BLaER1 treated with 17β-estradiol and CSF1 and Interleukin-3, amounts not matched to agents 10 nM and 100 nM (cell line): ENCODE measurements around the gene POU3F1.

Experiments used
- H3K27ac ChIP-seq, 11 experiments: shearing (Covaris generic); formaldehyde crosslinking; 2 replicates each; pipeline ENCODE4 v1.8.1; 2022
- H3K27me3 ChIP-seq, 11 experiments: shearing (Covaris generic); formaldehyde crosslinking; 2 replicates each; pipeline ENCODE4 v1.8.1; 2022
- H3K36me3 ChIP-seq, 11 experiments: shearing (Covaris generic); formaldehyde crosslinking; 2 replicates each; pipeline ENCODE4 v1.8.1; 2022
- H3K4me1 ChIP-seq, 10 experiments: shearing (Covaris generic); formaldehyde crosslinking; 2 replicates each; pipeline ENCODE4 v1.8.1; 2022
- H3K4me2 ChIP-seq, 11 experiments: shearing (Covaris generic); formaldehyde crosslinking; 2 replicates each; pipeline ENCODE4 v1.8.1; 2022
- H3K4me3 ChIP-seq, 10 experiments: shearing (Covaris generic); formaldehyde crosslinking; 2 replicates each; pipeline ENCODE4 v1.8.1; 2022
- H3K9ac ChIP-seq, 11 experiments: shearing (Covaris generic); formaldehyde crosslinking; 2 replicates each; pipeline ENCODE4 v1.8.1; 2022
- H3K9me3 ChIP-seq, 11 experiments: shearing (Covaris generic); formaldehyde crosslinking; replicated peaks in 1 of 11; 2 replicates each; pipeline ENCODE4 v1.8.1; 2022
- H4K20me1 ChIP-seq, 11 experiments: shearing (Covaris generic); formaldehyde crosslinking; 2 replicates each; pipeline ENCODE4 v1.8.1; 2022
- Cebpa-rat ChIP-seq, 11 experiments: shearing (Covaris generic); IDR thresholded peaks; 2 replicates each; pipeline ENCODE4 v1.8.1; 2022

POU3F1 gene

GRCh38 chr1:38015978-38016725 lies 30.4 kb downstream of the POU3F1 start:
- peak overlapping the region in 5 of 11 experiments; percentile 73 to 95 (median 87); a peak in 6 of 22 replicates for H3K4me2 ChIP-seq
- H4K20me1 ChIP-seq: peaks cover 4 to 80% (median 65%) of the 10 kb centered on the region in 11 experiments; a peak in 19 of 22 replicates
- peaks cover 12 to 35% (median 30%) of the 10 kb centered on the region in 10 experiments for H3K4me1 ChIP-seq
- H3K9ac ChIP-seq: peak overlapping the region in 10 of 11 experiments; percentile 14 to 96 (median 46); a peak in 18 of 22 replicates
- no peaks in the 10 kb centered on the region for H3K27me3 ChIP-seq
- peaks cover 57 to 76% (median 67%) of the 10 kb centered on the region in 11 experiments for H3K36me3 ChIP-seq
- no peak for TF ChIP-seq Cebpa-rat (IDR thresholded peaks at IDR 0.05)
- H3K9me3 ChIP-seq: peaks cover 0 to 7% (median 4%) of the 10 kb centered on the region in 11 experiments; a peak in 10 of 22 replicates
- peak overlapping the region in 8 of 11 experiments; percentile 34 to 67 (median 55); a peak in 17 of 22 replicates for H3K27ac ChIP-seq
- H3K4me3 ChIP-seq: no peak overlapping the region

DNA sequence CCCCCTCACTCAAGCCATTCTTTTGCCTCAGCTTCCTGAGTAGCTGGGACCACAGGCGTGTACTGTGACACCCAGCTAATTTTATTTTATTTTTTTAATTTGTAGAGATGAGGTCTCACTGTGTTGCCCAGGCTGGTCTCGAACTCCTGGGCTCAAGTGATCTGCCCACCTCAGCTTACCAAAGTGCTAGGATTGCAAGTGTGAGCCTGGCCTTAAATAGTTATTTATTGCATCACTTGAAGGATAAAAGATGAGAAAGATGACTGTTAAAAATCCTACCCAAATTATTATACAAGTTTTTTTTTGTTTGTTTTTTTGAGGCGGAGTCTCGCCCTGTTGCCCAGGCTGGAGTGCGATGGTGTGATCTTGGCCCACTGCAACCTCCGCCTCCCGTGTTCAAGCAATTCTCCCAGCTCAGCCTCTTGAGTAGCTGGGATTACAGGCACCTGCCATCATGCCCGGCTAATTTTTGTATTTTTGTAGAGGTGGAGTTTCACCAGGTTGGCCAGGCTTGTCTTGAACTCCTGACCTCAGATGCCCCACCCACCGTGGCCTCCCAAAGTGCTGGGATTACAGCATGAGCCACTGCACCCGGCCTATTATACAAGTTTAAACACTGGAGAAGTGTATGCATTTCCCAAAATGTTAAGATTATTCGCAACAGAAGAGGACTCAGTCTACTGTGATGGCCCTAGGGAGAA lies 31.7 kb downstream of the POU3F1 start:
- Histone ChIP-seq H3K27ac (peak overlapping the region in 4 of 11 experiments; percentile 9 to 67 (median 58); a peak in 3 of 22 replicates), H3K4me3 (no peak overlapping the region; a peak in 1 of 20 replicates), H3K27me3 (no peaks in the 10 kb centered on the region), H3K4me1 (peaks cover 12 to 41% (median 36%) of the 10 kb centered on the region in 10 experiments), H3K9ac (peak overlapping the region in 8 of 11 experiments; percentile 18 to 97 (median 94); a peak in 10 of 22 replicates), H3K9me3 (peaks cover 0 to 7% (median 4%) of the 10 kb centered on the region in 11 experiments; a peak in 10 of 22 replicates), H3K36me3 (peaks cover 44 to 63% (median 55%) of the 10 kb centered on the region in 11 experiments), H3K4me2 (peak overlapping the region; percentile 73 to 96 (median 87)), H4K20me1 (peaks cover 4 to 69% (median 57%) of the 10 kb centered on the region in 11 experiments; a peak in 18 of 22 replicates)
- 0 out of 22 replicates have a peak, but pooled peaks of 1 of the 11 experiments have one; percentile 19 for TF ChIP-seq Cebpa-rat (IDR thresholded peaks at IDR 0.05)

GRCh38 chr1:38014171-38014570 lies 32.4 kb downstream of the POU3F1 start:
- Histone ChIP-seq H3K4me1 (peaks cover 18 to 48% (median 43%) of the 10 kb centered on the region in 10 experiments), H3K4me2 (peak overlapping the region; percentile 73 to 96 (median 87)), H3K27me3 (no peaks in the 10 kb centered on the region), H3K4me3 (peak overlapping the region; percentile 73 to 91 (median 83); a peak in 13 of 20 replicates), H3K36me3 (peaks cover 37 to 56% (median 48%) of the 10 kb centered on the region in 11 experiments), H4K20me1 (peaks cover 2 to 62% (median 51%) of the 10 kb centered on the region in 11 experiments; a peak in 18 of 22 replicates), H3K9me3 (peaks cover 0 to 7% (median 4%) of the 10 kb centered on the region in 11 experiments; a peak in 10 of 22 replicates), H3K27ac (peak overlapping the region in 3 of 11 experiments; percentile 9 to 91 (median 36); a peak in 2 of 22 replicates), H3K9ac (peak overlapping the region; percentile 87 to 97 (median 95); a peak in 17 of 22 replicates)
- no peak for TF ChIP-seq Cebpa-rat (IDR thresholded peaks at IDR 0.05)

- Histone ChIP-seq H3K4me1 (peaks cover 24 to 57% (median 52%) of the 10 kb centered on the region in 10 experiments), H3K4me3 (peak overlapping the region; percentile 73 to 91 (median 83)), H3K27me3 (no peaks in the 10 kb centered on the region), H3K9me3 (peaks cover 0 to 7% (median 4%) of the 10 kb centered on the region in 11 experiments; a peak in 10 of 22 replicates), H3K36me3 (peaks cover 28 to 46% (median 39%) of the 10 kb centered on the region in 11 experiments), H3K4me2 (peak overlapping the region; percentile 73 to 96 (median 87)), H4K20me1 (peaks cover 0 to 52% (median 44%) of the 10 kb centered on the region in 11 experiments; a peak in 18 of 22 replicates), H3K27ac (peak overlapping the region; percentile 82 to 97 (median 93)), H3K9ac (peak overlapping the region; percentile 87 to 97 (median 95))
- no peak for TF ChIP-seq Cebpa-rat (IDR thresholded peaks at IDR 0.05)
These were observed 33.4 kb downstream of the POU3F1 start for GRCh38 chr1:38013227-38013622.

GRCh38 chr1:38012363-38013226 lies 34.0 kb downstream of the POU3F1 start, which contains the start of gene UTP11:
UTP11 (plus strand) TSS chr1:38012734; CDS start chr1:38012803, 69 bp downstream.
- Histone ChIP-seq H4K20me1 (peaks cover 0 to 46% (median 42%) of the 10 kb centered on the region in 11 experiments; a peak in 18 of 22 replicates), H3K27me3 (no peaks in the 10 kb centered on the region), H3K36me3 (peaks cover 22 to 40% (median 32%) of the 10 kb centered on the region in 11 experiments), H3K9me3 (peaks cover 0 to 7% (median 4%) of the 10 kb centered on the region in 11 experiments; a peak in 10 of 22 replicates), H3K4me1 (peaks cover 24 to 61% (median 52%) of the 10 kb centered on the region in 10 experiments), H3K4me2 (peak within 1 kb of the TSS; percentile 73 to 96 (median 87)), H3K9ac (peak within 1 kb of the TSS; percentile 87 to 97 (median 95)), H3K27ac (peak within 1 kb of the TSS; percentile 82 to 97 (median 93)), H3K4me3 (peak within 1 kb of the TSS; percentile 73 to 91 (median 83))
- no peak for TF ChIP-seq Cebpa-rat (IDR thresholded peaks at IDR 0.05)

DNA sequence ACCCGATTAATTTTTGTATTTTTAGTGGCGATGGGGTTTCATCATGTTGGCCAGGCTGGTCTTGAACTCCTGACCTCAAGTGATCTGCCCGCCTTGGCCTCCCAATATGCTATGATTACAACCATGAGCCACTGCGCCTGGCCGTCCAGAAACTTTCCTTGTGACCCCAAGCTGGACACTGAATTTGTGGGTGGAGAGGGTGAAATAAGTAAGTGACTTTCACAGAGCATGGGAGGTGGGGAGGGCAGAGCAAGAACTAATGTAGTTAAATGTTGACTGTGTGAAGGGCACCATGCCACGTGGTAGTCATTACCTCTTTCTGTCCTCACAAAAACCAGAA lies 36.8 kb downstream of the POU3F1 start:
- peak overlapping the region in 5 of 11 experiments; percentile 64 to 72 (median 69); a peak in 6 of 22 replicates for H3K9ac ChIP-seq
- no peak for TF ChIP-seq Cebpa-rat (IDR thresholded peaks at IDR 0.05)
- H3K4me2 ChIP-seq: peak overlapping the region; percentile 43 to 83 (median 71); a peak in 19 of 22 replicates
- H3K36me3 ChIP-seq: peaks cover 0 to 12% (median 5%) of the 10 kb centered on the region in 11 experiments; a peak in 14 of 22 replicates
- peaks cover 0 to 18% (median 15%) of the 10 kb centered on the region in 11 experiments; a peak in 16 of 22 replicates for H4K20me1 ChIP-seq
- no peaks in the 10 kb centered on the region for H3K27me3 ChIP-seq
- peak overlapping the region in 10 of 11 experiments; percentile 74 to 83 (median 80); a peak in 18 of 22 replicates for H3K27ac ChIP-seq
- H3K4me3 ChIP-seq: no peak overlapping the region
- H3K4me1 ChIP-seq: peaks cover 30 to 54% (median 45%) of the 10 kb centered on the region in 10 experiments
- H3K9me3 ChIP-seq: peaks cover 0 to 7% (median 4%) of the 10 kb centered on the region in 11 experiments; a peak in 10 of 22 replicates

- peak overlapping the region; percentile 43 to 83 (median 71) for H3K4me2 ChIP-seq
- H4K20me1 ChIP-seq: peaks cover 0 to 18% (median 10%) of the 10 kb centered on the region in 11 experiments; a peak in 13 of 22 replicates
- H3K27me3 ChIP-seq: no peaks in the 10 kb centered on the region
- no peak for TF ChIP-seq Cebpa-rat (IDR thresholded peaks at IDR 0.05)
- H3K27ac ChIP-seq: peak overlapping the region; percentile 56 to 83 (median 80)
- H3K4me3 ChIP-seq: no peak overlapping the region
- H3K9ac ChIP-seq: peak overlapping the region; percentile 51 to 72 (median 69); a peak in 20 of 22 replicates
- peaks cover 35 to 51% (median 43%) of the 10 kb centered on the region in 10 experiments for H3K4me1 ChIP-seq
- peaks cover 0 to 7% (median under 1%) of the 10 kb centered on the region in 11 experiments; a peak in 7 of 22 replicates for H3K36me3 ChIP-seq
- H3K9me3 ChIP-seq: peaks cover 0 to 7% (median 4%) of the 10 kb centered on the region in 11 experiments; a peak in 10 of 22 replicates
These were observed 37.3 kb downstream of the POU3F1 start for GRCh38 chr1:38009088-38009840.
